Measurements from ENCODE around the gene SREBF1. TPM values are rescaled to one million over a fixed set of nuclear protein-coding genes. Genes with fewer than 3 reads are reported as not detected.

SREBF1 gene
- total and polyA plus RNA-seq, 7 experiments from 2014 or later: 22.4 to 281 (median 41.3) TPM

DNA sequence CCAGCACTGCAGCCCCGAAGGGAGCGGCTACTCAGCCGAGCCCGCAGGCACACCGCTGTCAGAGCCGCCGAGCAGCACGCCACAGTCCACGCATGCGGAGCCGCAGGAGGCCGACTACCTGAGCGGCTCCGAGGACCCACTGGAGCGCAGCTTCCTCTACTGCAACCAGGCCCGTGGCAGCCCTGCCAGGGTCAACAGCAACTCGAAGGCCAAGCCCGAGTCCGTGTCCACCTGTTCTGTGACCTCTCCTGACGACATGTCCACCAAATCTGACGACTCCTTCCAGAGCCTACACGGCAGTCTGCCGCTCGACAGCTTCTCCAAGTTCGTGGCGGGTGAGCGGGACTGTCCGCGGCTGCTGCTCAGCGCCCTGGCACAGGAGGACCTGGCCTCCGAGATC lies 42.4 kb downstream of the SREBF1 start:
- Histone ChIP-seq H3K9me3 (ENCODE audit: control insufficient read depth in 2 of 3, low read length in 3 of 3) (no peaks in the 10 kb centered on the region), H3K27ac (ENCODE audit: low read depth, low read length) (no peak overlapping the region), H3K4me3 (ENCODE audit: low read length) (no peak overlapping the region), H3K4me1 (ENCODE audit: control insufficient read depth in 2 of 2, insufficient read depth in 2 of 2, low read length in 2 of 2) (peaks cover 8 to 19% of the 10 kb centered on the region in 2 donors), H3K27me3 (ENCODE audit: control insufficient read depth in 2 of 2, insufficient read depth in 2 of 2, low read length in 2 of 2) (no peaks in the 10 kb centered on the region), H3K36me3 (ENCODE audit: control insufficient read depth in 2 of 3, insufficient read depth in 3 of 3, low read length in 3 of 3) (peaks cover 0 to 38% (median 0%) of the 10 kb centered on the region in 3 experiments)
- POLR2A ChIA-PET: interaction anchor here (0.6 to 1.4 kb wide), 4 partner anchors 8 to 116 kb away, joined by 3 to 5 read pairs (median 4); no protein-coding TSS in a partner anchor
- Mint-ChIP-seq H3K36me3 (peaks cover 0 to 8% (median 0%) of the 10 kb centered on the region in 5 donors), H3K27me3 (no peaks in the 10 kb centered on the region), H3K4me1 (peaks cover 20 to 36% (median 27%) of the 10 kb centered on the region in 7 donors), H3K4me3 (peak overlapping the region in 3 of 10 donors; percentile 62 to 78 (median 70)), H3K9me3 (peaks cover 0 to 2% (median 0%) of the 10 kb centered on the region in 11 donors), H3K27ac (peak overlapping the region in 1 of 9 donors; percentile 65)
- intact Hi-C loops (cut with micrococcal nuclease): loop anchor here in 1 of 2 donors (5.0 kb wide), 1 partner anchor 293 kb away; the partner anchor contains the start of gene DRG2
- DNase-seq: no peak
- CTCF ChIA-PET: interaction anchor here (0.9 kb wide), 1 partner anchor 17 kb away, joined by 3 read pairs; no protein-coding TSS in a partner anchor
- ATAC-seq: no peak

DNA sequence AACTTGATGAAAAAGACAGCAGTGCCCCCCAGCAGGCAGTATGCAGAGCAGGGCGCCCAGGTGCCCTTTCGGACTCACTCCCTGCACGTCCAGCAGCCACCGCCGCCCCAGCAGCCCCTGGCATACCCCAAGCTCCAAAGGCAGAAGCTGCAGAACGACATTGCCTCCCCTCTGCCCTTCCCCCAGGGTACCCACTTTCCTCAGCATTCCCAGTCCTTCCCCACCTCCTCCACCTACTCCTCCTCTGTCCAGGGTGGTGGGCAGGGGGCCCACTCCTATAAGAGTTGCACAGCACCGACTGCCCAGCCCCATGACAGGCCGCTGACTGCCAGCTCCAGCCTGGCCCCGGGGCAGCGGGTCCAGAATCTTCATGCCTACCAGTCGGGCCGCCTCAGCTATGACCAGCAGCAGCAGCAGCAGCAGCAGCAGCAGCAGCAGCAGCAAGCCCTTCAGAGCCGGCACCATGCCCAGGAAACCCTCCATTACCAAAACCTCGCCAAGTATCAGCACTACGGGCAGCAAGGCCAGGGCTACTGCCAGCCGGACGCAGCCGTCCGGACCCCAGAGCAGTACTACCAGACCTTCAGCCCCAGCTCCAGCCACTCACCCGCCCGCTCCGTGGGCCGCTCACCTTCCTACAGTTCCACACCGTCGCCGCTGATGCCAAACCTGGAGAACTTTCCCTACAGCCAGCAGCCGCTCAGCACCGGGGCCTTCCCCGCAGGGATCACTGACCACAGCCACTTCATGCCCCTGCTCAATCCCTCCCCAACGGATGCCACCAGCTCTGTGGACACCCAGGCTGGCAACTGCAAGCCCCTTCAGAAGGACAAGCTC lies 43.2 kb downstream of the SREBF1 start:
- peaks cover 0 to 8% (median 0%) of the 10 kb centered on the region in 5 donors for H3K36me3 Mint-ChIP-seq
- H3K27me3 ChIP-seq (ENCODE audit: control insufficient read depth in 2 of 2, insufficient read depth in 2 of 2, low read length in 2 of 2): no peaks in the 10 kb centered on the region
- H3K27ac Mint-ChIP-seq: peak overlapping the region; percentile 81 to 95 (median 87)
- intact Hi-C loops (cut with micrococcal nuclease): loop anchor here (1.0 to 5.0 kb wide), 5 partner anchors 15 to 294 kb away; partner anchors contain the start of genes DRG2 (in 1 of the 2), RAI1 (in 1 of the 2) and SREBF1 (in 1 of the 2)
- H3K36me3 ChIP-seq (ENCODE audit: control insufficient read depth in 2 of 3, insufficient read depth in 3 of 3, low read length in 3 of 3): peaks cover 0 to 38% (median 0%) of the 10 kb centered on the region in 3 experiments
- H3K27ac ChIP-seq (ENCODE audit: low read depth, low read length): peak overlapping the region; percentile 67
- H3K9me3 Mint-ChIP-seq: peaks cover 0 to 2% (median 0%) of the 10 kb centered on the region in 11 donors
- no peak for ATAC-seq
- H3K4me3 Mint-ChIP-seq: peak overlapping the region; percentile 34 to 79 (median 59)
- H3K4me1 Mint-ChIP-seq: peaks cover 20 to 38% (median 29%) of the 10 kb centered on the region in 7 donors
- DNase-seq: no peak
- POLR2A ChIA-PET: interaction anchor here (1.2 to 1.5 kb wide), 5 partner anchors 9 to 115 kb away, joined by 3 to 5 read pairs (median 3); no protein-coding TSS in a partner anchor
- CTCF ChIA-PET: interaction anchor here (0.9 to 1.3 kb wide), 2 partner anchors 18 to 62 kb away, joined by 3 to 4 read pairs; no protein-coding TSS in a partner anchor
- no peaks in the 10 kb centered on the region for H3K9me3 ChIP-seq (ENCODE audit: control insufficient read depth in 2 of 3, low read length in 3 of 3)
- peaks cover 8 to 19% of the 10 kb centered on the region in 2 donors for H3K4me1 ChIP-seq (ENCODE audit: control insufficient read depth in 2 of 2, insufficient read depth in 2 of 2, low read length in 2 of 2)
- peak overlapping the region; percentile 35 for H3K4me3 ChIP-seq (ENCODE audit: low read length)
- H3K27me3 Mint-ChIP-seq: no peaks in the 10 kb centered on the region

DNA sequence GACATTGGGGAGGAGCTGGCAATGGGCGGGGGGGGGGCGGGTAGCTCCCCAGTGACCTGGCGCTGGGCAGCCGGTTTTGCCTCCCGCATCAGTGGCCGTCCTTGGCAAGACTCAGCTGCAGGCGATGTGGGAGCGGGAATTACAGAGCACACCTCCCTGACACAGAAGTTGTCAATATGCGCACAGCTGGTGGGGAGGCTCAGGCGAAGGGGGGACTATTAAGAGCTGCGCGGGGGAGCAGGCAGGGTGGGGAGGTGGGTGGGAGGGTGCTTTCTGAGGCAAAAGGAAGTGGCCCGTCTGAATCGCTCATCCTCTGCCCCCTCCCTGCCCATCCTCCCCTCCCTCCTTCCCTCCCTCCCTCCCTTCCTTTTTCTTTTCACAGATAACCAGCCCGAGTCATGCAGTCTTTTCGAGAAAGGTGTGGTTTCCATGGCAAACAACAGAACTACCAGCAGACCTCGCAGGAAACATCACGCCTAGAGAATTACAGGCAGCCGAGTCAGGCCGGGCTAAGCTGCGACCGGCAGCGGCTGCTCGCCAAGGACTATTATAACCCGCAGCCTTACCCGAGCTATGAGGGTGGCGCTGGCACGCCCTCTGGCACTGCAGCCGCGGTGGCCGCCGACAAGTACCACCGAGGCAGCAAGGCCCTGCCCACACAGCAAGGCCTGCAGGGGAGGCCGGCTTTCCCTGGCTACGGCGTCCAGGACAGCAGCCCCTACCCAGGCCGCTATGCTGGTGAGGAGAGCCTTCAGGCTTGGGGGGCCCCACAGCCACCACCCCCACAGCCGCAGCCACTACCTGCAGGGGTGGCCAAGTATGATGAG lies 44.0 kb downstream of the SREBF1 start:
- Histone ChIP-seq H3K27me3 (ENCODE audit: control insufficient read depth in 2 of 2, insufficient read depth in 2 of 2, low read length in 2 of 2) (no peaks in the 10 kb centered on the region), H3K27ac (ENCODE audit: low read depth, low read length) (peak overlapping the region; percentile 67), H3K4me1 (ENCODE audit: control insufficient read depth in 2 of 2, insufficient read depth in 2 of 2, low read length in 2 of 2) (peaks cover 8 to 19% of the 10 kb centered on the region in 2 donors), H3K4me3 (ENCODE audit: low read length) (peak overlapping the region; percentile 35), H3K9me3 (ENCODE audit: control insufficient read depth in 2 of 3, low read length in 3 of 3) (no peaks in the 10 kb centered on the region), H3K36me3 (ENCODE audit: control insufficient read depth in 2 of 3, insufficient read depth in 3 of 3, low read length in 3 of 3) (peaks cover 0 to 34% (median 0%) of the 10 kb centered on the region in 3 experiments)
- peaks cover 0 to 2% (median 0%) of the 10 kb centered on the region in 11 donors for H3K9me3 Mint-ChIP-seq
- ATAC-seq: peak; percentile 86
- H3K4me1 Mint-ChIP-seq: peaks cover 20 to 38% (median 29%) of the 10 kb centered on the region in 7 donors
- POLR2A ChIA-PET: interaction anchor here (0.9 to 1.5 kb wide), 4 partner anchors 13 to 114 kb away, joined by 3 to 5 read pairs (median 3); no protein-coding TSS in a partner anchor
- no peaks in the 10 kb centered on the region for H3K27me3 Mint-ChIP-seq
- peak overlapping the region; percentile 58 to 79 (median 70) for H3K4me3 Mint-ChIP-seq
- DNase-seq: peak in 8 of 9 donors; percentile 42 to 81 (median 72)
- intact Hi-C loops (cut with micrococcal nuclease): loop anchor here (1.0 to 5.0 kb wide), 8 partner anchors 9 to 295 kb away; partner anchors contain the start of genes DRG2 (in 1 of the 2), RAI1 (in 1 of the 2) and SREBF1 (in 1 of the 2)
- peak overlapping the region; percentile 85 to 95 (median 88) for H3K27ac Mint-ChIP-seq
- CTCF ChIA-PET: interaction anchor here (1.3 kb wide), 1 partner anchor 61 kb away, joined by 4 read pairs; no protein-coding TSS in a partner anchor
- H3K36me3 Mint-ChIP-seq: peaks cover 0 to 6% (median 0%) of the 10 kb centered on the region in 5 donors

DNA sequence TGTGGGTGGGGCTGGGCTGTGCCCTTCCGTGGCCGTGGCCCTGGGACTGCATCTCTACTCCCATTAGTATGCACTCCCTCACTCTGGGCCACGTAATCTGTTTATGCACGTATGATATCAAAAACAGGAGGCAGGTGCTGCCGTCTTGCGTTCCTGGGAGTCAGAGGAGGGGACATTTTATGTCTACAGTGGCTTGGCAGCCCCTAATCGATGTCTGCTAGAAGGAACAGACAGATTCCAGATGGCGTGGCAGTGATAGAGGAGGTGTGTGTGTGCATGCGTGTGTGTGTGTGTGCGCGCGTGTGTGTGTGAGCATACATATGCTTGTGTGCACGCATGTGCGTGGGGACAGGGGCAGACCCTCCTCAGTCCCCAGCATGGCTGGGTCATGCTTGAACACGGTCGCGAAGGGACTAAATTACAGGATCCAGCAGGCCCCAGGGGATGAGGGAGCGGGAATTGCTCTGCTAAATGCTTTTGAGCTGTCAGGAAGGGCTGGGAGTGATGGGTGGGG lies 44.7 kb downstream of the SREBF1 start:
- intact Hi-C loops (cut with micrococcal nuclease): loop anchor here (1.0 to 5.0 kb wide), 7 partner anchors 9 to 295 kb away; partner anchors contain the start of genes DRG2 (in 1 of the 2) and SREBF1 (in 1 of the 2)
- peak overlapping the region in 9 of 10 donors; percentile 20 to 79 (median 66) for H3K4me3 Mint-ChIP-seq
- ATAC-seq: no peak
- H3K27ac ChIP-seq (ENCODE audit: low read depth, low read length): peak overlapping the region; percentile 67
- H3K27me3 ChIP-seq (ENCODE audit: control insufficient read depth in 2 of 2, insufficient read depth in 2 of 2, low read length in 2 of 2): no peaks in the 10 kb centered on the region
- no peak overlapping the region for H3K4me3 ChIP-seq (ENCODE audit: low read length)
- no peaks in the 10 kb centered on the region for H3K9me3 ChIP-seq (ENCODE audit: control insufficient read depth in 2 of 3, low read length in 3 of 3)
- H3K27me3 Mint-ChIP-seq: no peaks in the 10 kb centered on the region
- H3K9me3 Mint-ChIP-seq: peaks cover 0 to 2% (median 0%) of the 10 kb centered on the region in 11 donors
- peak in 3 of 9 donors; percentile 25 to 36 (median 29) for DNase-seq
- ChIA-PET POLR2A (interaction anchor here (0.9 to 1.5 kb wide), 3 partner anchors 14 to 42 kb away, joined by 3 to 5 read pairs (median 3); no protein-coding TSS in a partner anchor), CTCF (interaction anchor here (1.3 kb wide), 1 partner anchor 60 kb away, joined by 4 read pairs; no protein-coding TSS in a partner anchor)
- H3K27ac Mint-ChIP-seq: peak overlapping the region; percentile 85 to 95 (median 89)
- H3K36me3 Mint-ChIP-seq: peaks cover 0 to 4% (median 0%) of the 10 kb centered on the region in 5 donors
- H3K4me1 ChIP-seq (ENCODE audit: control insufficient read depth in 2 of 2, insufficient read depth in 2 of 2, low read length in 2 of 2): peaks cover 8 to 19% of the 10 kb centered on the region in 2 donors
- peaks cover 20 to 38% (median 30%) of the 10 kb centered on the region in 7 donors for H3K4me1 Mint-ChIP-seq
- peaks cover 0 to 30% (median 0%) of the 10 kb centered on the region in 3 experiments for H3K36me3 ChIP-seq (ENCODE audit: control insufficient read depth in 2 of 3, insufficient read depth in 3 of 3, low read length in 3 of 3)

DNA sequence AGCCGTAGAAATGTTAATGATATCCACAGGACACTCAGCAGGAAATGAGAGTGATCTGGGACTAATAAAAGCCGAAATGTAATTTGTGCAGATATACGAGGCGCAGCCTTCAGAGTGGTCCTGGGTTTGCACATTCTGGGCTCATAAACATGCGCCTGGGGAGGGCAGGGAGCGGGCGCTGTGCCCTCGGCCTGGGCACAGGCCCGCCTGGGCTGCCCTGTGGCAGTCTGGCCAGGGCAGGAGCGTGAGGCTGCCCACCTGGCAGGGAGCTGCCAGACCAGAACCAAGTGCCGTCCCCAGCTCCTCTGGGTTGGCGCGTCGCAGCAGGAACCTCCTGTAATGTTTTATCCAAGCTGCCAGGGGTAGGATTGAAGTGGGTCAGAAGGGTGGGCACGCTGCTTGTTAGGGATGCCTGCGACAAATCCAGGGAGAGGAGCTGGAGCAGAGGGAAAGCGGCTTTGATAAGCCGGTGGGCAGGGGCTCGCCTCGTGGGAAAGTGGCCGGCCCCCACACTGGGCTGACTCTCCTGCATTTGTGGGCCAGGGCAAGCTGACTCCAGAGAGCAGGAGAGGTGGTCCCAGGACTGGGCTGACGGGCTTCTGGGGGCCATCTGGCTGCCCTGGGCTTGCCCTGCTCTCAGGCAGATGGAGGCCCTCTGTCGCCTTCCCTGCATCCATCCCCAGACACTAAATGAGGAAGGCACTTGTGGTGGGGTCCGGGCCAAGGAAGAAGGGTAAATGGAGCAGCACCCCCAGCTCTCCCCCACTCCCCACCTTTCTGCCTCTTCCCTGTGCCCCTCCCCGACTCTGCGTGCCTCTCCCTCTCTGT lies 45.9 kb downstream of the SREBF1 start:
- Histone ChIP-seq H3K27me3 (ENCODE audit: control insufficient read depth in 2 of 2, insufficient read depth in 2 of 2, low read length in 2 of 2) (no peaks in the 10 kb centered on the region), H3K27ac (ENCODE audit: low read depth, low read length) (peak overlapping the region; percentile 67), H3K36me3 (ENCODE audit: control insufficient read depth in 2 of 3, insufficient read depth in 3 of 3, low read length in 3 of 3) (peaks cover 0 to 21% (median 0%) of the 10 kb centered on the region in 3 experiments), H3K4me3 (ENCODE audit: low read length) (no peak overlapping the region), H3K9me3 (ENCODE audit: control insufficient read depth in 2 of 3, low read length in 3 of 3) (no peaks in the 10 kb centered on the region), H3K4me1 (ENCODE audit: control insufficient read depth in 2 of 2, insufficient read depth in 2 of 2, low read length in 2 of 2) (peaks cover 8 to 19% of the 10 kb centered on the region in 2 donors)
- no peak for ATAC-seq
- H3K4me3 Mint-ChIP-seq: no peak overlapping the region
- no peak for DNase-seq
- H3K27ac Mint-ChIP-seq: peak overlapping the region in 8 of 9 donors; percentile 48 to 95 (median 86)
- peaks cover 0 to 4% (median 0%) of the 10 kb centered on the region in 5 donors for H3K36me3 Mint-ChIP-seq
- ChIA-PET CTCF (no interaction called here), POLR2A (no interaction called here)
- intact Hi-C loops (cut with micrococcal nuclease): loop anchor here in 1 of 2 donors (5.0 kb wide), 1 partner anchor 296 kb away; the partner anchor contains the start of gene DRG2
- H3K27me3 Mint-ChIP-seq: no peaks in the 10 kb centered on the region
- peaks cover 20 to 42% (median 36%) of the 10 kb centered on the region in 7 donors for H3K4me1 Mint-ChIP-seq
- peaks cover 0 to 2% (median 0%) of the 10 kb centered on the region in 11 donors for H3K9me3 Mint-ChIP-seq

All from naive thymus-derived CD4-positive, alpha-beta T cell (primary cell).